WTC11 (cell line): ENCODE data around the gene STT3A. TPM values are rescaled to one million over a fixed set of nuclear protein-coding genes. Genes with fewer than 3 reads are reported as not detected.

Source experiments
- ATAC-seq: fragments of 200-7000 bp; cut with Tn5 transposase; 2 replicates; pipeline ENCODE4 v1.10.0; 2021; ENCODE audit warnings: mild to moderate bottlenecking, moderate library complexity
- CTCF ChIA-PET: fragments of 300-600 bp; sonication (Branson Sonifier 250); formaldehyde crosslinking; loops from one replicate; lab custom pipeline; 2021; ENCODE audit warnings: antibody characterized with exemption; lab: Charles Lee
- POLR2A ChIA-PET: fragments of 350-600 bp; sonication (Branson Sonifier 250); formaldehyde crosslinking; loops from one replicate; lab custom pipeline; 2021; ENCODE audit warnings: antibody characterized with exemption; lab: Charles Lee
- DNase-seq: peaks from one replicate; pipeline ENCODE4 v3.0.0; 2021; ENCODE audit warnings: low spot score
- H3K27ac Mint-ChIP-seq: 2 replicates; pipeline ENCODE4 v1.8.0; 2021; ENCODE audit warnings: mixed read lengths
- H3K27me3 Mint-ChIP-seq: 2 replicates; pipeline ENCODE4 v1.8.0; 2021; ENCODE audit warnings: low read depth, mild to moderate bottlenecking, moderate library complexity, mixed read lengths
- H3K36me3 Mint-ChIP-seq: 2 replicates; pipeline ENCODE4 v1.8.0; 2021; ENCODE audit warnings: mixed read lengths
- H3K4me1 Mint-ChIP-seq: 2 replicates; pipeline ENCODE4 v1.8.0; 2022; ENCODE audit warnings: mixed read lengths
- H3K4me3 Mint-ChIP-seq: 2 replicates; pipeline ENCODE4 v1.8.0; 2021; ENCODE audit warnings: mild to moderate bottlenecking, moderate library complexity, mixed read lengths
- H3K9me3 Mint-ChIP-seq: 2 replicates; pipeline ENCODE4 v1.8.0; 2021; ENCODE audit warnings: mixed read lengths
- AFF4 ChIP-seq: sonication (generic); formaldehyde crosslinking; IDR thresholded peaks from 2 replicates; pipeline ENCODE4 v1.8.1; 2023; ENCODE audit warnings: mild to moderate bottlenecking, missing genetic modification reagents, borderline replicate concordance
- ATF1 ChIP-seq: sonication (generic); formaldehyde crosslinking; IDR thresholded peaks from 2 replicates; pipeline ENCODE4 v1.8.1; 2023; ENCODE audit warnings: mild to moderate bottlenecking, moderate library complexity, missing genetic modification reagents
- ATF6 ChIP-seq: sonication (generic); formaldehyde crosslinking; IDR thresholded peaks from 2 replicates; pipeline ENCODE4 v1.8.1; 2023; ENCODE audit warnings: mild to moderate bottlenecking, missing genetic modification reagents
- CDX4 ChIP-seq: fragments of 250-450 bp; sonication (Bioruptor Pico); IDR thresholded peaks from 2 replicates; pipeline ENCODE4 v1.9.0; 2021; ENCODE audit warnings: moderate library complexity, mild to moderate bottlenecking, inconsistent platforms, borderline replicate concordance
- ERG ChIP-seq: fragments of 250-450 bp; sonication (Bioruptor Pico); IDR thresholded peaks from 2 replicates; pipeline ENCODE4 v1.8.0; 2021; ENCODE audit warnings: mild to moderate bottlenecking
- IRF2 ChIP-seq: sonication (generic); formaldehyde crosslinking; IDR thresholded peaks from 2 replicates; pipeline ENCODE4 v1.8.0; 2022; ENCODE audit warnings: low read depth, missing genetic modification reagents, borderline replicate concordance
- MAX ChIP-seq: sonication (generic); formaldehyde crosslinking; IDR thresholded peaks from 2 replicates; pipeline ENCODE4 v1.8.0; 2022; ENCODE audit warnings: mild to moderate bottlenecking, missing genetic modification reagents
- MLX ChIP-seq: sonication (generic); formaldehyde crosslinking; IDR thresholded peaks from 2 replicates; pipeline ENCODE4 v1.8.1; 2023; ENCODE audit warnings: mild to moderate bottlenecking, missing genetic modification reagents, moderate library complexity
- MXD4 ChIP-seq: fragments of 250-450 bp; sonication (Bioruptor Pico); IDR thresholded peaks from 2 replicates; pipeline ENCODE4 v1.8.0; 2021; ENCODE audit warnings: mild to moderate bottlenecking, moderate library complexity, borderline replicate concordance
- NFE2L1 ChIP-seq: sonication (generic); formaldehyde crosslinking; IDR thresholded peaks from 2 replicates; pipeline ENCODE4 v1.8.1; 2023; ENCODE audit warnings: missing genetic modification reagents
- NR2C2 ChIP-seq: sonication (generic); formaldehyde crosslinking; IDR thresholded peaks from 2 replicates; pipeline ENCODE4 v1.8.0; 2022; ENCODE audit warnings: mild to moderate bottlenecking, missing genetic modification reagents
- PREB ChIP-seq: sonication (generic); formaldehyde crosslinking; IDR thresholded peaks from 2 replicates; pipeline ENCODE4 v1.8.1; 2022; ENCODE audit warnings: mild to moderate bottlenecking, missing genetic modification reagents, moderate library complexity, borderline replicate concordance
- SMAD4 ChIP-seq: sonication (generic); formaldehyde crosslinking; IDR thresholded peaks from 2 replicates; pipeline ENCODE4 v1.8.0; 2022; ENCODE audit warnings: mild to moderate bottlenecking, missing genetic modification reagents
- TEAD4 ChIP-seq: sonication (generic); formaldehyde crosslinking; IDR thresholded peaks from 2 replicates; pipeline ENCODE4 v1.8.0; 2022; ENCODE audit warnings: mild to moderate bottlenecking, missing genetic modification reagents
- USF2 ChIP-seq: sonication (generic); formaldehyde crosslinking; IDR thresholded peaks from 2 replicates; pipeline ENCODE4 v1.8.1; 2023; ENCODE audit warnings: mild to moderate bottlenecking, missing genetic modification reagents, moderate library complexity
- ZNF425 ChIP-seq: fragments of 250-450 bp; sonication (Bioruptor Pico); conservative IDR thresholded peaks from 2 replicates; pipeline ENCODE4 v1.9.0; 2021; ENCODE audit warnings: mild to moderate bottlenecking
- total RNA-seq: library from RNA; stranded (reverse); gene quantifications from 3 replicates; pipeline ENCODE4 v1.2.3, GENCODE V29; 2021

The STT3A gene
- total RNA-seq, 1 experiment from 2014 or later, result 144 TPM

GRCh38 chr11:125570952-125571351, 21.7 kb upstream of the STT3A start (continued):
- TF ChIP-seq AFF4 (CRISPR knock-in tag) (no peak), MXD4 (CRISPR knock-in tag) (no peak), ATF1 (CRISPR knock-in tag) (no peak)

GRCh38 chr11:125572916-125573315, 19.7 kb upstream of the STT3A start:
- POLR2A ChIA-PET, result no interaction called here
- CTCF ChIA-PET, result no interaction called here
- peaks cover 14% of the 10 kb centered on the region for H3K4me1 Mint-ChIP-seq
- H3K4me3 Mint-ChIP-seq, result no peak overlapping the region
- H3K27me3 Mint-ChIP-seq, result no peaks in the 10 kb centered on the region
- no peak overlapping the region for H3K27ac Mint-ChIP-seq
- peaks cover 34% of the 10 kb centered on the region for H3K36me3 Mint-ChIP-seq
- no peak for ATAC-seq
- no peaks in the 10 kb centered on the region for H3K9me3 Mint-ChIP-seq
- no peak for DNase-seq
- TF ChIP-seq ATF6 (CRISPR knock-in tag) (no peak), NFE2L1 (no peak), NR2C2 (CRISPR knock-in tag) (no peak), SMAD4 (CRISPR knock-in tag) (no peak), ZNF425 (CRISPR knock-in tag) (no peak), PREB (CRISPR knock-in tag) (no peak), ERG (CRISPR knock-in tag) (no peak), CDX4 (CRISPR knock-in tag) (no peak), MLX (no peak), IRF2 (CRISPR knock-in tag) (no peak), USF2 (no peak), TEAD4 (CRISPR knock-in tag) (no peak), MAX (no peak), AFF4 (CRISPR knock-in tag) (no peak)
